RCC 7860 (cell line): Measurements from ENCODE around the gene WNT6.
A peak's percentile ranks its signal among the peaks of the same experiment; 100 is the strongest.

ENCODE experiments used
- DNase-seq: peaks from one replicate; pipeline ENCODE4 v3.0.0-alpha.2; 2015; ENCODE audit warnings: low spot score
- FAIRE-seq: peaks from 2 replicates; lab custom pipeline; 2012; peaks lifted over from hg19 to GRCh38; lab: Jason Lieb, UNC

WNT6 gene

DNA sequence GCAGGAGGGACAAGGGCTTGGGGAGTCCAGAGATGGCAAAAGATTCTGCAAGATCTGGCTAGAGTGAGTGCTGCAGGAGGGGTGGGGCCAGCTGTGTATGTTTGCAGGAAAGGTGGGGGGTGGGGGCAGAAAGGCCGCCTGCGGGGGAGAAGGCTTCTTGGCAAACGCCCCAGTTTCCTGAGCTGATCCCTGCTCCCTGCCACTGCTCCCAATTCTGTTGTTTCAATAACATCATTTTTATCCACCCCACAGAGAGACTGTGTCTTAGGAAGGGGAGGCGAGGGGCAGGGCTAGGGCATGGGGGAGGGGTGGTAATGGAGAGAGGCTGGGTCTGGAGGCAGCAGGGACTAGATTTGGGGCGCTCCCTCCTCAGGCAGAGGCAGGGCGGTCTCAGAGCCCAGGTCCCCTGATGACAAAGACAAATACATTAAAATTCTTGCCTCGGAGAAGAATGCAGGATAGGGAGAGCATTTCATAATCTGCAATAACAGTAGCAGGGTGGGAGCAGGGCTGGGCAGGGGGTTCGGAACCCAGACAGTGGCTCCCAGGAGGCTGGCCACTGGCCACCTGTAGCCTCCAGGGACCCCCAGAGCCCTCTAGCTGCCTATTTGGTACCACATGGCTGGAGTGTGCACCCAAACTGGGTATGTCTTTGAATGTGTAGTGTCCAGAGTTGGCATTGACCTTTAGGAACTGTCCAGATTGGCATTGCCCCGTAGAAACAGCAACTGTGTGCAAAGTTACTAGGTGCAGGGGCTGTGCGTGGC is 2.1 kb upstream of the WNT6 start:
- FAIRE-seq (no peak), DNase-seq (no peak)

DNA sequence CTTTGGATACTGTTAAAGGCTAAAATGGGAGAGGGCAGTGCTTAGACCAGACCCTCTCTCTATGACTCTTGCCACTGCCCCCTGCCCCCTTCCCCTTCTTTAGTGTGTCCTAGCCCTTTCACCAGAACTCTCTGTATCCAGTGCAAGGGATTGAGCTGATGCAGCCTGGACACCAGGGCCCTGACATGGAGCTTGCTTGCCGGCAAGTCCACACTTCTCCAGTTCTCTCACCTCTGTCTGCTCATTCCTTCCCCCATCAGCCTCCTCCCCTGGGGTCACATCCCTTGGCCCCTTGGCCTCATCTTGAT is 1.5 kb upstream of the WNT6 start:
- DNase-seq (no peak), FAIRE-seq (no peak)

DNA sequence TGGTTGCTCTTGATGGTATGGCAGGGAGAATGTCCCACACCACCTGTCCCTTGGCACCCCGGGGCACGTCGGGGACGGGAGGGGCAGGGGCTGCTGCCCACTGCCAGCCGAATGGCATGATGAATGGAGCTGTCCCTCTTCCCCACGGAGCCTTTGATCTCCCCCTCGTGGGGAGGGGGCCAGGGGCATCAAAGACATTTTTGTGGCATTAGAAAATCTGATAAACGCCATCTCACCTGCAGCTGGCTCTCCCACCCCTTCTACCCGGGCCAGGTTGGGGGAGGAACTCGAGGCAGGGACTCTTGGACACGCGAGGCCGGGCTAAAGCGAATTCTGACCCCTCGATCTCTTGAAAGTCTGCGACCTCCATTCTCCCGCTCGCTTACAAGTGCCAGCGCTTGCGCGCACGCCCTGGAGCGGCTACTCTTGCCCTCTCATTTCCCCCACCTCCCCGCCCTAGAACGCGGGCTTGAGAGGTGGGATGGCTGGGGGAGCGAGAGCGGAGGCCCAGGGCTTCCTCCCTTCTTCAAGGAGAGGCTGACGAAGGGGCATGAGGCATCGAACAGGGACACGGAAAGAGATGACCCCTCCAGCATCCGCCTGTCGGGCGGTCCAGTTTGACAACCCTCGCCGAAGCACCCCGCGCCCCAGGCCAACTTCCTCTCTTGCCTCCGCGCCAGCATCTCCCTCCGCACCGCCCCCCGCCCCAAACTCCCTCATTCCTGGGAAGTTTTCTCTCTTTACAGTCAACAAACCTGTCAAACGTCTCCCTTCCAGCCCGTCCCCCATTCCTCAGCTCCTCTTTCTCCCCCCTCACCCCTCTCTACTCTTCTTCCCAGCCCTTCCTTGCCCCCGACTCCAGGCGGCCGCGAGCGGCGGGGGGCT is 692 bp upstream of the WNT6 start:
- no peak for FAIRE-seq
- DNase-seq = no peak

DNA sequence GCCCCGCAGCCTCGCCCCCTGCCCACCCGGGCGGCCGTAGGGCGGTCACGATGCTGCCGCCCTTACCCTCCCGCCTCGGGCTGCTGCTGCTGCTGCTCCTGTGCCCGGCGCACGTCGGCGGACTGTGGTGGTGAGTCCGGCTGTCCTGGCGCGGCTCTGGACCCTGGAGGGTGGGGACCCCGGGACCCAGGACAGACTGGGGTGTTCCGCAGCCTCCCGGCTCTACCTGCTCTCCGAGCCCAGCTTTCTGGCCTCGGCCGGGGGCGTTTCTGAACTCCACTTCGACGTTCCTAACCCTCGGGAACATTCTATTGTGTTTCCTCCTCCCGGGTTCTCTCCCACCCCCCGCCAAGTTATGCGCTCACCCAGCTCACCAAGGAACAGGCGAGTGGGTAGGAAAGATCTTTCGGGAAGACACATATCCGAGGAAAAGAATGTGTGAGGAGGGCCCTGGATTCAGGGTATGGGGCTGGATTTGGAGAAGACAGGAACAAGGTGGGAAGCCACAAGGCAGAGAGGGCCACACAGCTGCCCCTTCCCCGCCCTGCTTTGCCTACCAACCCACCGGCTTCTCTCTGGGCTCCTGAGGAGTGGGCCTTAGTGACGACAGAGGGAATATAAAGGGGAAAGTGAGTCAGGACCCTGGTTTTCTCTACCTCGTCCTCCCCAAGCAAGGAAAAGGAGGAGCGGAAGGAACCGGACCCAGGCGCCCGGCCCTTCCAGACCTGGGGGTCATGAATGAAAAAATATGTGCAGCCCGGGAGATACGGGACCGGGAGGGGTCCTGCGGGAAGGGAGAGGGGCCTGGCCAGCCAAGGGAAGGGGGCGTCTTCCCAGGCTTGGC is 605 bp downstream of the WNT6 start:
- FAIRE-seq = no peak
- DNase-seq = no peak

DNA sequence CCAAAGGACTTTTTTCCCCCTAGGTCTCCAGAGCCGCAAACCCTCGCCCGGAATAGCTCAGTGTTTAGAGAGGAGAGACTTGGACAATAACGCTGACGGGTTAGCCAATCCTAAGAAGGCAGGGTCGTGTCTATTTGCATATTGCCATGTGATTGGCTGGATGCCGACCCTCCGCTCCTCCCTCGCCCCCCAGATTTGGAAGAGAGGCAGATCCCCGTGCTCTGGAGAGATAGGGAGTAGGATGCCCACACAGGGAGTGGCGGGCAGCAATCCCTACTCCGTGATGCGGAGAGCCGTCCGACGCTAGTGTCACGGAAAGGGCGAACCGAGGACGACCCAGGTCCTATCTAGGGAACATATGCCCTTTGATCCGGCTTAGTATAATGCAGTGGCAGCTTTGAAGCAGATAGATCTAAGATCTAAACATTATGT is 1.4 kb downstream of the WNT6 start:
- FAIRE-seq (no peak), DNase-seq (no peak)

DNA sequence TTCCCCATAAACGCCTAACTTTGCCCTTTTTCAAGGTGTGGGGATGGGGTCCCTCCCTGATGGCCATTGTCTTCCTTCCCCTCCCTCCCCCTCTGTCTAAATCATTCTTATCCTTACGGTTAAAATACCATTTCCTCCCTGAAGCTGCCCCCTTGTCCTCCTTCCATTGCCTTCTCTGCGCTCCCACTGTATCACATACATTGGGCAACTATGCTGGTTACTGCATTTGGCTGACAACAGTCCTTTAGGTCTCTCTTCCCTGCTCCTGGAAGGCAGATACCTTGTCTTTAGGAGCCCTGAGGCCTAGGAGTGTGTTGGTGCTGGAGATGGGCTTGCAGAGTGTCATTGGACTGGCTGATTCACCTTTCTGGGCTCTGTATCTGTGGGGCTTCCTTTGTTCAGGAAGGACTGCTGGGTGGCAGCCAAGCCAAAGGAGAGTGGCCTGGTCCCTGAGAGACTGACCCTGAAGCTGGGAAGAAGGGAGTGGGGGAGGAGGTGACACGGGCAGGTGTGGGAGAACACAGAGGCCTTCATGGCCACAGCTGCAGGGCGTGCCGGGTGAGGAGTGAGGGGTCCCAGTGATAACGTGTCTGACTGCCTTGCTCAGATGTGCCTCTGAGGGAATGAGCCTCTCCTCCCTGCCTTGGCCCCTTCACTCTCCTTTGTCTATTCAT is 2.2 kb downstream of the WNT6 start:
- FAIRE-seq = no peak
- DNase-seq = no peak

DNA sequence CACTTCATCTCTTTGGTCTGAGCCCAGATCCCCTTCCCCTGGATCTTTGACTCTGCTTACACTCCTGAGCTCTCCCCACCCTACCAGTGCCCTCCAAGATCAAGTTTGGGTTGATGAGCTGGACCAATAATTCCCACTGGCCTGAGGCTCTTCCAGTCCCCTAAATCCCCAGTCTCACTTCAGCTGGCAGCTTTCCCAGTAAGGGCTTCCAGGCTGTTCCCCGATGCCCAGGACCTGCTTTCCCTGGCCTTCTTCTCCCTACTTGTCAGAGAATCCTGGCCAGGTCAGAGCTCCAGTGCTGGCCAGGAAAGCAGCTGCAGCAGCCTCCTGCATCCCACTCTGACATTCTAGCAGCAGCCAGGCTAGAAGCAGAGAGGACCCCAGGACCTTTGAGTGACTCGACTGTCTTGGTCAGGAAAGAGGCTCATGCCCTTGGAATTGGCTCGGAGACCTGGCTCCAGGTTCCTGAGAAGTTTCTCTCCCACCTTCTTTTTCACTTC is 3.5 kb downstream of the WNT6 start:
- FAIRE-seq (no peak), DNase-seq (no peak)

DNA sequence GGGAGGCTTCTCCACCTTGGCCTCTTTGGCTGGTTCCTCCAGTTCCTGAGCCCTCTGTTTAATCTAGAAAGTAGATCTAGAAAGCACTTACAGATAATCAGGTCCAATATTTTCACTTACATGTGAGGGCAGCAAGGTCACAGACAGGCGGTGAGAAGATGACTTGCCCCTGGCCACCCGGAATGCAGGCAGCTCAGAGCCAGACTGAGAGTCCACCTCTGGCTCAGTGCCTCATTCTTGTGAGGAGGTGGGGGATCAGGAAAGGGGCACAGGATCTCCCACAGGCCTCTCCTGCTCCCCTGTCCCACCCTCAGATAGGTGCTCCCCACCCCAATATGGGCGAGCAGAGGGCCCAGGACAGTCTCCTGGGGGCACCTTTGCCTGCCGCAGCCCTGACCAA is 5.8 kb downstream of the WNT6 start:
- no peak for FAIRE-seq
- no peak for DNase-seq

DNA sequence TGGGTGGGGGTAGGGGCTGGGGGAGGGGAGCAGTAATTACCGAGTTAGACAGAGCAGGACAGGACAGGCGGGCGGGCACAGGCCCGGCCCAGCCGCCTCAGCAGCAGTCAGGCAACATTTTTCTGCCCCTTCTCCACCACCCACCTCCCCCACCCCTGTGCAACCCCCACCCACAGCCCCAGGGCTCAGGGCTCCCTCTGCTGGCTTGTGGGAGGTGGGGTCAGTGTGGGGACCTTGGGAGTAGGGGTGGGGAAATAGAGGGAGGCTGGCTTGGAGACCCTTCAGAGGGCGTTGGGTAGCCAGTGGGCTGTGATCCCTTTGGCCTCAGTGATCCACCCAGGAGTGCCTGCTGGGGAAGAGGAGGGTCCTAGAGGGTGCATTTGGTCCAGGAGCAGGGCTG is 6.4 kb downstream of the WNT6 start:
- DNase-seq (no peak), FAIRE-seq (no peak)

DNA sequence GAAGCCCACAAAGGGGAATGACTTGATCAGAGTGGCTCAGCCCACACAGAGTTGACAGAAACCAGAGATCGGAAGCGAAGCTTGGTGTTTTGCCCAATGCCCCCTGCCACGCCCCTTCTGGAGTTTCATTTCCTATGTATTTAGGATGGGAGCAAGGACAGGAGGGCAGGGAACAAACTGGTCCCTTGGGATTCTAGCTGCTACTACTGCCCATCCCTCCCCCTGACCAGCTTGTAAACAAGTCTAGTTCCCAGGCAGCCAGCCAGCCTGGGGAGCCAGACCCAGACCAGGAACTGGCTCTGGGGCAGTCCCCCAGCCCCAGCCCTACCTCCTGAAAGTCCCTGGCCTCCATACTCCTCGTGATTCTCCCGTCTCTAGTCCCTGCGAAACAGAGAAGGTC is 8.3 kb downstream of the WNT6 start:
- DNase-seq (no peak), FAIRE-seq (no peak)

DNA sequence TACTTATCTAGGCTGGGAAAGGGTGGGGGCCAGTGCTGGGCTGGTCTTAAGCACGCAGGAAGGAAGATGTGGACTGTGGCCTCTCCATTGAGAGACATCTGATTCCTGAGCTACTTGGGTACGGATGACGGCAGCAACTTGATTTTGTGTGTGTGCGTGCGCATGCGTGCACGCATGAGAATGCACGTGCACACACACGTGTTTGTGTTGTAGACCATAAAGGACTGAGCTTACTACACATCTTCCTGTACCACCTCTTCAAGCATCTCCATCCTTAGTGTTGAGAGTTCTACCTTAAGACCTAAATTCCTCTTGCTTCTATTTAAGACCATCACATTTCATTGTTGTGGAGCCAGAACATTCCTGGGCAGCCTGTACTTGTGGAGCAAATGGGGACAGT is 9.5 kb downstream of the WNT6 start:
- FAIRE-seq (no peak), DNase-seq (no peak)

DNA sequence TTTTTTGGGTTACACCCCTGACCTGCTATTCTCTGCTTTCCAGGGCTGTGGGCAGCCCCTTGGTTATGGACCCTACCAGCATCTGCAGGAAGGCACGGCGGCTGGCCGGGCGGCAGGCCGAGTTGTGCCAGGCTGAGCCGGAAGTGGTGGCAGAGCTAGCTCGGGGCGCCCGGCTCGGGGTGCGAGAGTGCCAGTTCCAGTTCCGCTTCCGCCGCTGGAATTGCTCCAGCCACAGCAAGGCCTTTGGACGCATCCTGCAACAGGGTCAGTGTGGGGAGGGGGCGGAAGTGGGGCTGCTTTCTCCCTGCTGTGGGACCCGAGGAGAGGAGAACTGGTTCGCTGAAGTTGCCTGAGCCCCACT is 11.4 kb downstream of the WNT6 start:
- FAIRE-seq = no peak

DNA sequence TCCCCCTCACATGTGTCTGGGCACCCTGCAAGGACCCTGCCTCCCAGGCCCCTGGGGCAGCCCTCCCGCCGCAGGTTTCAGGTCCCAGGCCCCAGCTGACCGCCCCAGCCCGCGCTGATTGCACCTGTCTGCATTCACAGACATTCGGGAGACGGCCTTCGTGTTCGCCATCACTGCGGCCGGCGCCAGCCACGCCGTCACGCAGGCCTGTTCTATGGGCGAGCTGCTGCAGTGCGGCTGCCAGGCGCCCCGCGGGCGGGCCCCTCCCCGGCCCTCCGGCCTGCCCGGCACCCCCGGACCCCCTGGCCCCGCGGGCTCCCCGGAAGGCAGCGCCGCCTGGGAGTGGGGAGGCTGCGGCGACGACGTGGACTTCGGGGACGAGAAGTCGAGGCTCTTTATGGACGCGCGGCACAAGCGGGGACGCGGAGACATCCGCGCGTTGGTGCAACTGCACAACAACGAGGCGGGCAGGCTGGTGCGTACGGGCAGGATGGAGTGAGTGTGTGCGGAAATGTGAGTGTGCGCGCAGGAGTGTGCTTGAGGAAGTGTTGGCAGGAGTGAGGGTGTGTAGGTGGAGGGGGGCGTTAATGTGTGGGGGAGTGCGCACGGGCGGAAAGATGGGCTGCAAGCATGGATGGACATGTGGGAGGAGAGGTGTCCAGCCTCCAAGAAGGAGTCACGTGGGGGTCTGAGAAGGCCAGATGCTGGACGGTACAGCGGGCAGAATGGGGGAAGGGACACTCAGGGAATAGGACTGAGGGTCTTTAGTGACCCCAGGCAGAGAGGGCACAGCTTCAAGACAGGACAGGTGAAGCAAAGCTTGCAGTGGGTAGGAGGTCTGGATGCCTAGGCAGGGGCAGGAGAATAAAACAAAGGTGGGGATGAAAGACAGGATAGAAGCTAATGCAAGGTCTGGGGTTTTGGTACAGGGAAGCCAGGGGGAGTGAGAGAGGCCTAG is 12.0 kb downstream of the WNT6 start:
- FAIRE-seq (no peak), DNase-seq (no peak)

More for the DNA sequence above, 11.4 kb downstream of the WNT6 start:
- DNase-seq = no peak

DNA sequence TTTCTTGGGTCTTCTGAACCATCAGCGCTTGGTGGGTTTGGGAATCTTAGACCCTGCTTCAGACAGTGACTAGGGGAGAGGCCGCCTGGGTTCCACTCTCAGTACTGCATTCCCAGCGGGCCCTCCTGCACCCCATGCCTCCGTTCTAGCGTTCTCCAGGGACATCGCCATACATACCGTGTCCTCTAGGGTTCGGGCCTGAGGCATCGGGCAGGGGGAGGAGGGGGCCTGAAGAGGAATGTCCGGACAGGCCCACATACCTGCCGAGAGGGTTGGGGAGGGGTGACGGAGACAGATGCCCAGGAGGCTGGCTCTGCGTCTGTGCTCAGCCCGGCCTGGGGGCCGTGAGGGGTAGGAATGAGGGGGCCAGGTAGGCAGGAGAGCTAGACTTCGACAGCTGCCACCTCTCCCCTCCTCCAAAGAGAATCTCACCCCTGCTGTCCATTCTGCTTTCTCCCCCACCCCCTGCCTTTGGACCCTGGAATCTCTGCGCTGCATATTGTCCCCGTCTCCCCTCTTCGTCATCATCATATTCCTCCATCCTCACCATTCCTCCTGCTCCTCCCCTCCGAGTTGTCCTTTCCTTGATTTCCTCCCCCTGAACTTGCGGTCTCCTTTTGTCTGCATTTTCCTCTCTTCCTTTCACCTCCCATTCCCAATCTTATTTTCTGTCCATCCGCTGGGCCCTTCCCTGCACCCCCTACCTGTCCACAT is 13.2 kb downstream of the WNT6 start:
- FAIRE-seq = no peak
- DNase-seq = no peak

DNA sequence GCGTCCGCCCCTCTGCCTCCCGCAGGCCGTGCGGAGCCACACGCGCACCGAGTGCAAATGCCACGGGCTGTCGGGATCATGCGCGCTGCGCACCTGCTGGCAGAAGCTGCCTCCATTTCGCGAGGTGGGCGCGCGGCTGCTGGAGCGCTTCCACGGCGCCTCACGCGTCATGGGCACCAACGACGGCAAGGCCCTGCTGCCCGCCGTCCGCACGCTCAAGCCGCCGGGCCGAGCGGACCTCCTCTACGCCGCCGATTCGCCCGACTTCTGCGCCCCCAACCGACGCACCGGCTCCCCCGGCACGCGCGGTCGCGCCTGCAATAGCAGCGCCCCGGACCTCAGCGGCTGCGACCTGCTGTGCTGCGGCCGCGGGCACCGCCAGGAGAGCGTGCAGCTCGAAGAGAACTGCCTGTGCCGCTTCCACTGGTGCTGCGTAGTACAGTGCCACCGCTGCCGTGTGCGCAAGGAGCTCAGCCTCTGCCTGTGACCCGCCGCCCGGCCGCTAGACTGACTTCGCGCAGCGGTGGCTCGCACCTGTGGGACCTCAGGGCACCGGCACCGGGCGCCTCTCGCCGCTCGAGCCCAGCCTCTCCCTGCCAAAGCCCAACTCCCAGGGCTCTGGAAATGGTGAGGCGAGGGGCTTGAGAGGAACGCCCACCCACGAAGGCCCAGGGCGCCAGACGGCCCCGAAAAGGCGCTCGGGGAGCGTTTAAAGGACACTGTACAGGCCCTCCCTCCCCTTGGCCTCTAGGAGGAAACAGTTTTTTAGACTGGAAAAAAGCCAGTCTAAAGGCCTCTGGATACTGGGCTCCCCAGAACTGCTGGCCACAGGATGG is 14.0 kb downstream of the WNT6 start:
- no peak for FAIRE-seq
- DNase-seq = no peak

DNA sequence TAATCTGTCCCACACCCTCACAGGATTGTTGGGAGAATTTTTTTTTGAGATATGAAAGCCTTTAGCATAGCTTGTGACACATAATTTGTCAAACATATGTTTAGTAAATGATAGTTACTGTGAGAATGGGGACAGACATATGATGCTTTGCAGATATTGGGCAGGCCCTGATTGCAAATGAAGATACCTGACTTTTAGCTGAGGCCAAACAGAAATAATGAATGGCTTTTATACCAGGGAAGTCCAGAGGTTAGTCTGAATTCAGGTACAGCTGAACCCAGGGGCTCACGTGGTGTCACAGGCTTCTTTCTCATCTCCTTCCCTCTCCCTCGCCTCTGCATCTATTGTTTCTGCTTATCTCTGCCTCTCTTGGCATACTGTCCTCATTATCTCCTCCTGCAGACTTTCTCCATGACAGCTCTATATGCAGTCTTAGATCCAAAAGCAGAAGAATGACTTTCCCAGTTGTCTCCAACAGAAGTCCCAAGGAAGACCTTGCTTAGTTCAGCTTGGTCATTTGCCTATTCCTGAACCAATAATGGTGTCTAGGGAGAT is 16.2 kb downstream of the WNT6 start:
- DNase-seq = no peak
- FAIRE-seq = no peak

DNA sequence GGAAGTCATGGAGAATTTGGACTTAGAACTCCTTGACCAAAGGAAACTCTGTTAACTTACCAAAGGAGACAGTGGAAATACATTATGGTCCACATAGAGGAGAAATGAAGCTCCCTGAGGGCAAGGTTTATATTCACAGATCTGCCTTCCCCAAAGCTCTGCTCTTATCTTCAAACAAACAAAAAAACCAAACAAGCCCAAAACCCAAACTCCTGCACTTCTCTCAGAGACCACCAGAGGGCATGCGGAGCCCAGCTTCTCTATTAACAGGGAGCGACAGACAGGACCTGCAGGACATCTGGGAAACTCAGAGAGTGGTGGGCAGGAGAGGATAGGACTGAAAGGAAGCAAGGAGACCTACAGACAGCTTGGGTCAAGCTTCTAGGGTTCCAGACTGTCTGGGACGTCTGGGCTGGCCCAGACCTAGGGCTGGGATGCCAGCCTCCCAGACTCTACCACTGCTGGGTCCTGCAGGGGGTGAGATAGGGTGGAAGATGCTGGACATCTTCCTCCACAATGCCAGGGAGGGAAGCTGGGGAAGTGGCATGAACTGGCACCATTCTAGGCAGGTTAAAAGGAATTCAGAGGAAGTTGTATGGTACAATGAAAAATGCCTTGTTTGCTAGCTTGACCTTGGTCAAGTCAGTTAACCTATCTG is 17.1 kb downstream of the WNT6 start:
- peak; percentile 53 for DNase-seq
- peak; percentile 14 for FAIRE-seq
